Measurements from ENCODE around the gene TFAP2C.
"Not testable (repeated sequence)": the region's sequence is repeated elsewhere in the genome, so short reads cannot be mapped to it uniquely, and the experiment has no call there.

TFAP2C gene

DNA sequence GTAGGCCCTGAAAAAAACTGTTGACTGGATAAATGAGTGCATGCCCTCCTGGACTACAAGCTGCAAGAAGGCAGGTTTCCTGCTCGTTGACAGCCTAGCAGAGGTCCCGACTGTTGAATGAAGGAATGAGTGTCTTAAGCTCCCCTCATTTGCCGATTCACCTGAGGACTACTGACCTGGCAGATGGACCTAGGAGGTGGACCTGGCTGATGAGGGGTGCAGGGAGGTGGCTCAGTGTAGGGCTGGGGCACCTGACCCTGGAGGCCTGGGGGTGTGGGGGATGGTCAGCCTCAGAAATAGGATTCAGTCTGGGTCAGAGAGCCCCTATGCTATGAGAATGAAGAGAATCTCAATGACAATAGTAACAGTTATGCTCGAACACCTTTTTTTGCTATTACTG, 11.6 kb upstream of the TFAP2C start:
- no peak for DNase-seq

DNA sequence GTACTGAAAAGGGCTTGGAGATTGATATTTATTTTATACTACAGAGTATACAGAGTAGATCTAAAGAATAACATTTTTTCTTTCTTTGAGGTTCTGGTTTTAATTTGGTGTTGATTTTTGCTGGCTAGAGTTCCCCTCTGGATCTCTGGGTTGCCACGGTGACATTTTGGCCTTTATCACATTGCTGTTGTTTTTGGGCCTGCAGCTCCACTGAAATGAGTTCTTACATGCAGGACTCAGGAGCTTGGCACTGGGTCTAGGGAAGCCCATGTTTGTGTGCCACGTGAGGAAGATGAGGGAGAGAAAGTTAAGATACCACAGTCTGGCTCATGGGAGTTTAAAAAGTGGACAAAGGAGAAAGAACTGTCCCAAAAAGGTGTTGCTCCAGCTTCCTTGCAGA, 7.4 kb upstream of the TFAP2C start:
- DNase-seq: no peak

DNA sequence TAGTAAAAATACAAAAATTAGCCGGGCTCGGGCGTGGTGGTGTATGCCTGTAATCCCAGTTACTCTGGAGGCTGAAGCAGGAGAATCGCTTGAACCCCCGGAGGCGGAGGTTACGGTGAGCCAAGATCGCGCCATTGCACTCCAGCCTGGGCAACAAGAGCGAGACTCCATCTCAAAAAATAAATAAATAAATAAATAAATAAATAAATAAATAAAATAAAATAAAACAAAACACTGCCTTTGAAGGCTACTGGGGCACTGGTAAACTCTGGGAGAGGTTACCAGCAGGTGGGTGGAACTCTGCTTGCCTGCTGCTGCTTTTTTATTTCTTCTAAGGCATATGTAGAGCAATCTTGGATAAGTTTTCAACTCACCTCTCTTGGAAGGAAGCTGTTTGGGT, 5.2 kb upstream of the TFAP2C start:
- DNase-seq: not testable (repeated sequence)

DNA sequence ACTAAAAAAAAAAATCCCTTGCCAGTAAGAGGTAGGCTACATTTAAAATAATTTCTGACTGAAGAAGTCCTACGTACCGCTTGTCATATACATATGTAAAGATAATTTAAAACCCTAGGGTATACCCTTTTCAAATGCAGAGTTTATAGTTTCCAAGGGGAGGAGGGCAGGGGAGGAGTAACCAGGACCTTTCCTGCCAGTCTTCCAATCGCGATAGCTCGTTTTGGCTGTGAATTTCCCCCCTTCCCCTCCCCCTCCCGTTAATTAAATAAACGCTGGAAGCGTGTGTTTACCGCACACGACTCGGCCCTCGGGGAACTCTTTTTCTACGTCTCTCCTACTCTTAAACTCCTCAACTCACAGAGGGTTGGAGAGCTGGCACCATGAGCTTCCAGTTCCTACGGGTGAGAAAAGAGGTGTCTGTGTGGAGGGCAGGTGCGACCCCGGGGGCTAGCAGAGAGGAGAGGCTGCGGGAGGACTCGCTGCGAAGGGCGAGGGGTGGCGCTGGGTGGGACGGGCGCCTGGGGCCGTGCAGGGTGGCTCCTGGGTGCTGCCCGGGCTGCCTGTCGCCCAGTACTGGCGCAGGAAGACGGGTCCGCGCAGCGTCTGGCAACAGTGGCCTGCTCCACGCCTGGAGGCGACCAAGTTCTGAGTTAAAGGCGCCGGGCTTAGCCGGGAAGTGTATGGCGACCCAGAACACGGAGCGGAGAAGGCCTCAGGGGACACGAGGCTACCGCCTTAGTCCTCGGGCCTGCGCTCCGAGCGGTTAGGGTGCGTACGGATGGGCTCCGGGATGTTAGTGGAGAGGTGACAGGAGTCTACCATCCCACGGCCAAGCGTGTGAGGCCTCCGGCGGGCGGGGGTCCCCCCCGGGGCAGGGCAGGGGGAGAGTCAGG, 4.1 kb upstream of the TFAP2C start:
- no peak for DNase-seq

DNA sequence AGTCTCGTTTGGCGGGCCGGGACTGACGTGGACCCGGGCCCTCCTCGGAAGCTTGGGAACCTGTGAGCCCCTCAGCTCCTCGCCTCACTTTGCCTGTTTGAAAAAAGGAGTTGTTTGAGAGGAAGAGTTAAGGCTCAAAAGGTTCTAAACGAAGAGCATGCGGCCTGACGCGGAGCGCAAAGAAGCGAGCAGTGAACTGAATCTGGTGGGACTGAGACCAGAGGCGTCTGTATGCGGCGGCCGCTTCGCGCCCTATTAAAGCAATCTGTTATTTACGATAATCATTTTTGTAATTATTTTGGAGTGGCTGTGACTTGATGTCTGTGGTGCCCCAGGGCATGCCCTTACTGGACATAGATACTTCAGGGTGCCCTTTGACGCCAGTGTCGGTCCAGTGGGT, 3.3 kb upstream of the TFAP2C start:
- DNase-seq: no peak

DNA sequence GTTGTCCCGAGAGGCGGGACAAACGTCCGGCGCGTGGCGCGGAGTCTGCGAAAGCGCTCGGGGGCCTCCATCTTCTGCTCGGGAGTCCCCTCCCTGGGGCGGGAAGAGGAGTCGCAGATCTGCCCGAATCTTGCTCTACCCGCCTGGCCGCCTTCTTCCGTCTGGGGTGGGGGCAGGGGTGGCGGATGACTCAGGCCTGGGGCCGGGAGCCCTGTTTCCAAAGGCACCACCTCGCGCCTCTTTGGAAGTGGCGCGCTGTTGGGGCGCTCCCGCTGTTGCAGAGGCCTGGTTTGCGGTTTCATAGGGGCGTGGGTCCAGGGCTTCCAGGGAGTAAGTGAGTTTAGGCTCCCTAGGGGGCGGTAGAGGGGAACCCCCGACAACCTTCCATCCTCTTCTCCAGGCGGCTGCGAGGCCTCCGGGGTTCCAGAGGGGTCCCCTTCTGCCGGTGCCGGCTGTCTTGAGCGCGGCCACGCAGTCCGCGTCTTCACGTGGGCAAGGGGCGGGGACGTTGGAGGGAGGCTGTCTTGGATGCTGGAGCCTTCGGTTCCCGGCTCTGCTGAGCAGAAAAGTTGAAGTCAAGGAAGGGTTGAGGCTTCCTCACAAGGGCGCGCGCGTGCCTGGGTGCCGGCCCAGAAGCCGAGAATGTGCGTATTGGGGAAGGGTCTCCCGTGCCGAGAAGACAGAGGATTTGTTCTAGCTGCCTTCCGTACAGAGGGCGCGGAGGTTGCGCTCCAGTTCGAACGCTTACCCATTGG, 2.6 kb upstream of the TFAP2C start:
- no peak for DNase-seq

DNA sequence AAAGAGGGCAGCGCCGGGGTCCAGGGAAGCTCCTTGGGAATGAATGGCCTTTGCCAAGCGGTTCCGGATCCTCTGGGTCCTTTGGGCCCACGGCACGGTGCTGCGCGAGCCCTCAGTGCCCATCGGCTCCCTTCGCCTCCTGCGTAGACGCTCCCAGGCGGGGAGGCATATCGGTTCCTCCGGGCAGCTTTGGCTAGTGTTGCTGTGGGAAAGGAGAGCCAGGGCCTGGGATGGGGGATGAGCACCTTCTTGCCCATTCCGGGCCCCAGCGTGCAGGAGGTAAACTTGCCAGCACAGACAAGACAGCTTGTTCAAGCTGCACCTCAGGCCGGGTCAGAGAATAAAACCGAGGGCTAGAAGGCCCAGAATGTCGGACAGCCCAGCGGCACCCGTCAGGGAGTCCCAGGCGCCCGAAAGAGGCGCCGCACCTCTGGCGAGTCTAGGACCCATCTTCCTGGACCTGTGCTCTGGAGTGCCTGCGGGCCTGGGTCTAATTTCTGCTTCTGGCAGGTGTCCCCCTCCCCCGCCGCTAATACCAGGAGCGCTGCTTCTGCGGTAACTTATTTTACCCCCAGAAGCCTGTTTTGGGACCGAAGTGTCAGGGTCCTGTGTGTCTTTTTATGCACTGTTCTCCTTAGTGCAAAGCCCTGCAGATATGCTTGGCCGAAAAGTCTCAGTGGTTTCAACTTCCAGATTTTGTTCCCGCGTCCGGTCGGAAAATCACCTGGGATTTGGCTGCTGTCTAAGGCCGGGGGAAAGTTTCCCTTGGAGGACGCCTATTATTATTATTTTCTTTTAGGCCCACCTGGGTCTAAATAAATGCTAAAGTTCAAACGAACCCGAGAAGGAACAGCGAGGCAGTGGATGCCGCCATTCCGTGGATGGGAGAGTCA, 1.7 kb upstream of the TFAP2C start:
- no peak for DNase-seq

DNA sequence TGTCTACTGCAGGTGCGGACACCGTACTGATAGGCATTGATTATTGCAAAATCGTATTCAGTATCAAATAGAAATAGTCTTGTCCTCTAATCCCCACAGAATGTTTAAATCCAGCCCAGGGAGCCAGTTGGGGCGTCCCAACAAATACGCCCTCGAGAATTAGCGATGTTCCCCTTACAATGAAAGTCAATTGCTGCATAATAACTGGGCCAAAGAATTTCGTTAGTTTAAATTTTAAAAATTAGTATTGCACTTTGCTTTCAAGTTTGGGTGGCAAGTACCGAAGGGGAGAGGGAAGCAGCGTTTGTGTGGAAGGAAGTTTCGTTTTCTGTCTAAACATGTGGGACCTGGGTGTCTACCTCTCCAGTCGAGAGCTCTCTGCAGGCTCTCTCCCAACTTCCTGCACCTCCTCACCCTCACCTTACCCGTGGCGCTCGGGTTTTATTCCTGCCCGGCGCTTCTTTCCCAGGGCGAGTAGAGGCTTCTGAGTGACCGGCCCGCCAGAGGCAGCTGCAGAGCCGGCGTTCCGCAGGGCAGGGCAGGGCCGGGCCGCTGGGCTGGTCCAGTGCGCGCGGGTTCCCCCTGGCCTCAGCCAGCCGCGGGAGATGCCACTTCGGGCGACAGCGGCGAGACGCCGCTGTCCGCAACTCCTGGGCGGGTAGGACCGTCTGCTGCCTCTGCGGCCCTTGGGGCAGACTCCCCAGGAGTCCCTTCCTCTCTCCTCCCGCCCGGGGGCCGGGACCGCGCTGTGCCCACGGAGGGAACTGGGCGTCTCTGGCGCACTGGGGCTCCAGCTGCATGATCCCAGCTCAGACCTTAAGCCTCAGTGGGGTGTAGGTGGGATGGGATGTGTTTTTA, 862 bp upstream of the TFAP2C start:
- no peak for DNase-seq

DNA sequence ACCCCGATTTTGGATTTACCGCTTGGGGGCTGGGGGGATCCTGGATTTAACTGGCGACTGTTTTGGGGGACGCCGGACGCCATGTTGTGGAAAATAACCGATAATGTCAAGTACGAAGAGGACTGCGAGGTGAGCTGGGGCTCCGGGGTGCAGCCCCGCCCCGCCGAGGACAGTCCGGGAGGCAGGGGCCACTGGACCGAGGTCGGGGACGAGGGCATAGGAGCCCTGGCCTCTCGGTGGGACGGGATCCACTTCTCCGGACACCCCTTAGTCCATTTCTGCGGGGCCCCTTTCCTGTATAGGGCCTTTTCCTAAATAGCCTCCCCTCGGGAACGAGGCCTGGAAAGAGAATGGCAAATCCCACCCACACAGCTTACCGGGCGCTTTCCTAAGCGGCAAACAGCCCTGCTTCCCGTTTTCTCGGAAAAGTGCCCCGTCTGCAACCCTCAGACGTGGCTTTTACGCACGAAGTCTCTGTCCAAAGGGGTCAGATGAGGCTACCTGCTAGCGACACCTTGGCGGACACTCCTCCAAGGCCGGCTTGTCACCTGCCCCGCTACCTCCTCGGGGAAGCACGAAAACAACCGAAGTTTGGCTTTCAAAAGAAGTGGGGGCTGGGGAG, 469 bp downstream of the TFAP2C start:
- no peak for DNase-seq

DNA sequence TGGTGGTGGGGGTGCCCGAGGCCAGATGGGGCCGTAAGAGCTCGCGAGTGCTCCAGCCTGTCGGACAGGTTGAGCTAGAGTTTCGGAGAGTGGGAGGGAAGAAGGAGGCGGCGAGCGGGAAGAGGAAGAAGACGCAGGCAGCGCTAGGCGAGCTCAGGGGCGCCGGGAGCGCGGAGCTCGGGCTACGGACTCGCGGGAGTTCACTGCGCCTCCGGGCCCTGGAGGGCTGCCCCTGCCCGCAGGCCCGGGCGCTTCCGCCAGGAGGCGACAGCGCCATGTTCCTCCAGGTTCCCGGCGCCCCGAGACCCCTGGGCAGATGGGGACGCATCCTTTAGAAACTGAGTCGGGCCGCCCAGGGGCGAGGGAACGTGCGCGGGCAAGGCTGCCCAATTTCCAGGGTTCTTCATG, 984 bp downstream of the TFAP2C start:
- DNase-seq: no peak

DNA sequence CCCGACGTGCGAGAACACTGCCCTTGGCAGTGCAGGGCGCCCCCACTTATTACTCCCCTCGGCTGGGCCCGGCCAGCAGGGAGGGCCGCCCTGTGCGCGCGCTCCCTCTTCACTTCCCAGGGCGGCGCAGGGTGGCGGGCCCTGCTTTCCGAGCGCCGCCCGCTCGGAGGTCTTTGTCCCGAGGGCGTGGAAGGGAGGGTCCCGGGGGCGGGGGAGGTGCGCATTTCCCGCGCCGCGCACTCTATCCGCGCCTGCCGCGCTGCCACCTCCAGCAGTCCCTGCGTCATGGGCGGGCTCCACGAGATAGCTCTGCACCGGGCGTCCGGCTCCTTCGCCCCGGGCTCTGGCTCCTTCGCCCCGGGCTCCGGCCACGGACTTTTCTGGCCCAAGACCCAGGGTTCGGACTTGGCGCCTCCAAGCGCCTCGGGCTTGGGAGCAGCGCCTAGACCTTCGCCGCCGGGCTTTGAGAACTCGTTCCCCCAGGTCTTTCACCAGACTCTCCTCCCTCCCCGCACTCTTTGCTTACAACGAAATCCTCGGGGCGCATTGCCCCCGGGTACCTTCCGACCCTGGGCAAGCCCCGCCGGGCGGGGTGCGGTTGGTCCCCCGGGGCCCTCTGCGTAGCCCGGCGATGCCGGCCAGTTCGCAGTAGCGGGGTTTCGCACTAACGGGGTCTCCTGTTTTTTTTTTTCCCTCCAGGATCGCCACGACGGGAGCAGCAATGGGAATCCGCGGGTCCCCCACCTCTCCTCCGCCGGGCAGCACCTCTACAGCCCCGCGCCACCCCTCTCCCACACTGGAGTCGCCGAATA, 1.6 kb downstream of the TFAP2C start:
- DNase-seq: no peak

DNA sequence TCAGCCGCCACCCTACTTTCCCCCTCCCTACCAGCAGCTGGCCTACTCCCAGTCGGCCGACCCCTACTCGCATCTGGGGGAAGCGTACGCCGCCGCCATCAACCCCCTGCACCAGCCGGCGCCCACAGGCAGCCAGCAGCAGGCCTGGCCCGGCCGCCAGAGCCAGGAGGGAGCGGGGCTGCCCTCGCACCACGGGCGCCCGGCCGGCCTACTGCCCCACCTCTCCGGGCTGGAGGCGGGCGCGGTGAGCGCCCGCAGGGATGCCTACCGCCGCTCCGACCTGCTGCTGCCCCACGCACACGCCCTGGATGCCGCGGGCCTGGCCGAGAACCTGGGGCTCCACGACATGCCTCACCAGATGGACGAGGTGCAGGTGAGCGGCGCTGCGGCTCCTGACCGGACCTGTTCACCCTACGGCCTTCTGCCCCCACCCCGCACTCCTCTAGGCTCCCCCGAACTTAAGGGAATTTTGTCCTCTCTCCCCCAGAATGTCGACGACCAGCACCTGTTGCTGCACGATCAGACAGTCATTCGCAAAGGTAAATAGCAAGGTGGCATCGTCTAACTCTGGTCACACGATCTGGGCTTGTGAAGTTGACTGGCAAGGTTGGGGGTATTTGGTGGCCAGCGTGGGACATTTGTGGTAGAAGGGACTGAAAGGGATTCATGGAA, 2.3 kb downstream of the TFAP2C start:
- DNase-seq: no peak

DNA sequence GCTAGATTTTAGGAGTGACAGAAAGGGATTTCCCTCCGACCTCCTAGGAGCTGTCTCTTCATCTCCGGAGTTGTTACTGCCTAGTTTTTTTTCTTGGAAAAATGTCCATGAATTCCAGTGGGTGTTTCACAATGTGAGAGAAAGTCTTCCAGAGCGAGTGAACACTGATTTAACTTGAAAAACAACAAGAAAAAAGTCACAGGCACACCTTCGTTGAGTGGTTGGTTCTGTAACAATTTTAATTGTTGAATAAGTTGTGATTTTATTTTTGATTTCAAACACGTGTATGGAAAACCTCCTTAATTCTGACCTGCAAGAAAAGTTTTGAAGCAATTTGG, 2.9 kb downstream of the TFAP2C start:
- DNase-seq: no peak

DNA sequence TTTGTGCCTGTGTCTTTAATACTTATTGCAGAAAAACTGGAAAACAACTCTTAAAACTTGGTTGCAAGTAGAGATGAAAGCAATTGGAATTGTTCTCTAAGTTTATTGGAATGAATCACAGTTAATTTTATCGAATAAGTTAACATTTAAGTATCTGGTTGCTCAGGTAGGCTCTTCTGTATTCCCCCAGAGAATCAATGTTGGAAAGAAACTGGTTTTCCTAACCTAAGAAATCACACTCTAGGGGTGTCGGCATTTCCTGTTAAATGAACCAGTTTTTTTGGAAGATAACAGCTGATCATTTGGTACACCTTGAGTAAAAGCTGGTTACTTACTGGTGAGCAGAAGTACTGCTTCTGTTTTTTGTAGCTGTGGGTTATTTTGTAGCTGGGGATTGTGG, 5.2 kb downstream of the TFAP2C start:
- no peak for DNase-seq

DNA sequence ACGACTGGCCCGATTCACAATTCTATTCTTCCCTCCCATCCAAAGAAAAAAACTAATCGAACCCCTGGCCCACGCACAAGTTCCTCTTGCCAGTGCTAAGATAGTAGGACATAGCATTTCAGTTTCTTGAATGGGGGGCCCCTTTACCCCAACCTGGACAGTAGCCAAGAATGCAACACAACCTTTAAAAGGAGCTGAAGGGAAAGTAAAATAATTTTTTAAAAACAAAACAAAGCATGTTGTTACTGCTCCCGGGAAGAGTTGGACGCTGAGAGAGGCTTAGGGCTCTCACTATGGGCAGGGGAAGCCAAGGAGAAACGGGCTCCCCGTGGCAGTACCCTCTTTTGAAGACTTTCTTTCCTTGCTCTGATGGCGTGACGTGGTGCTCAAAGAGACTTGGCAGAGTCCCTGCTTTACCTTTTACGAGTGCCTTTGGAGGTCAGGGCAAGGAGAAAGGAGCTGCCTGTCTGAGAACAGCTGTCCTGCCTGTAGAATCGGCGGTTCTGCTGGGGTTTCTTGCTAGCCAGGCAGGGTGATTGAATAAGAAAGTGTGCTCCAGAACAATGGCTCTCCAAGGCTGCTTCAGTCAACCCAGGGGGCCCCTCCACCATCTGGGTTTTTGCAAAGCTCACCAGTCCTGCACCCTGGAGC, 5.8 kb downstream of the TFAP2C start:
- no peak for DNase-seq

DNA sequence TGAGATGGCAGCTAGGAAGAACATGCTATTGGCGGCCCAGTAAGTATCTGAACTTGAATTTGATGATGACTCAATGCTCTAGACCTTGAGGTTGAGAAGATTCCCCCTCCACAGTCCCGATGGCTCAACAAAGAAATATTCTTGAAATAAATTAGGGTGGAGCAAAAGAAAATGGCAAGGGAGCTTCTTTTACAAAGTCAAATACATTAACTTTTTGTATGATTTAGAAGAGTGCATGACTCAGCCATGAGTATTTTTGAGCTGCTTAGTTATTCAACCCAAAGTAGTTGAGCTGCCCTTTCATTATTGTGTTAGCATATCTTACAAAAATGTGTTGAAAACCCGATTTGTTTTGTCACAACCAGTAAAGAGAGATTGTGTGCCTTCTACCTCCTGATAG, 7.6 kb downstream of the TFAP2C start:
- DNase-seq: no peak

DNA sequence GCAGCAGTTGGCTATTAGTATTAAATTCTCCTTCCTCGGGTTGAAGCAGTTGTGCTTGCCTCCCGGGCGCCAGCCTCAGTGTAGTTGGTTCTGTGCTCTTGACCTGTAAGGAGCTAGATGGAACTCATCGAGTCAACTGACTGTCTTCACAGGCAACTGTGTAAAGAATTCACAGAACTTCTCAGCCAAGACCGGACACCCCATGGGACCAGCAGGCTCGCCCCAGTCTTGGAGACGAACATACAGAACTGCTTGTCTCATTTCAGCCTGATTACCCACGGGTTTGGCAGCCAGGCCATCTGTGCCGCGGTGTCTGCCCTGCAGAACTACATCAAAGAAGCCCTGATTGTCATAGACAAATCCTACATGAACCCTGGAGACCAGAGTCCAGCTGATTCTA, 8.5 kb downstream of the TFAP2C start:
- DNase-seq: no peak

DNA sequence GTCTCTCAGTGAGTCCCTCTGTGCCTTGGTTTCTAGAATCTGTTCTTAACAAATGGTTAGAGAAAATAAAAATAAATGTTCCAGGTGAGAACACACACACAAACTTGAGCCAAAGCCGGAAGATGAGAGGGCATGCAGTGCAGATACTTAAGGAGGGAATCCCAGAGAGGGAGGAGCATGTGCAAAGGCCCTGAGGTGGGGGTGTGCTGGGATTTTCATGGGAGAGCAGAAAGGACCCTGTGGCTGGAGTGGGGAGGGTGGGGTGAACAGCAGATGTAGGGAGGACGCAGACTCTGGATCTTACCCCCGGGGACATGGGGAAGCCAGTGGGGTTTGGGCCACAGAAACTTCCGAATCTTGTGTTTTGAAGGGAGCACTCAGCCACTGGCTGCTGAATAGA, 17.5 kb downstream of the TFAP2C start:
- no peak for DNase-seq

DNA sequence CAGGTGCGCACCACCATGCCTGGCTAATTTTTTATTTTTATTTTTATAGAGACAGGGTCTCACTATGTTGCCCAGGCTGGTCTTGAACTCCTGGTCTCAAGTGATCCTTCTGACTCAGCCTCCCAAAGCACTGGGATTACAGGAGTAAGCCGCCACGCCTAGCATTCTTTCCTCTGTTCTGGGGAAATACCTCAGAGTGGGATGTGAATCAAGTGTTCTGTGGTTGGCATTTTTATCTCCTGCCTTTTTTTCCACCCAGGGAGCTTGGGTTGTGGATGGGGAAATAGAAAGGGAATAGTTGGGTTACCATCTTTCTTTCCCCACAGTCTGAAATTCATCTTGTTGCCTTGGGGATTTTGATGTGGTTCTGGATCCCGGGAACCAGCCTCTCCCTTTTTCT, 24.1 kb downstream of the TFAP2C start:
- DNase-seq: no peak

DNA sequence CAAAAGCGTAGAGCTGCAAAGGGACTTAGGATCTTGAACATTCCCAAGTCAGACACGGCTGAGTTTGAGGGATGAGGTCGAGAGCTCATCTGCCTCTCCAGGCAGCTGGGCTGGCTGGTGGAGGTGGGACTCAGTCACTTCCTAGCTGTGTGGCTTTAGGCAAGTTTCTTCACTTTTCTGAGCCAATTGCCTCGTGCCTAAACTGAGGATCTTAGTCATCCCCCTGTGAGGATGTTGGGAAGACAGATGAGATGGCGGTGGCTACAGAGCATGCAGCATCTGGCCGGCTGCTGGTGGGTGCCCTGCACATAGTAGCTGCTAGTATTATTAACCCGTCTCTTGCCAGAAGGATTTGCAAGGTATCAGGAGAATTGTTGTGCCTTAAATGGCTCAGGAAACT, 27.5 kb downstream of the TFAP2C start:
- no peak for DNase-seq

All from activated naive CD4-positive, alpha-beta T cell (primary cell).